MM.1S (cell line): ENCODE results near the gene FOXP1.

Source experiments
- DNase-seq: peaks from one replicate; pipeline ENCODE4 v3.0.0-alpha.2; 2015
- H2AFZ ChIP-seq: fragments of 300-600 bp; sonication (generic); 2 replicates; pipeline ENCODE4 v1.6.0; 2016; ENCODE audit warnings: antibody characterized with exemption, low read length
- H3F3A ChIP-seq: fragments of 300-600 bp; sonication (generic); 2 replicates; pipeline ENCODE4 v1.6.1; 2016; ENCODE audit warnings: mild to moderate bottlenecking, antibody characterized with exemption, low read length, moderate library complexity, mixed read lengths; ENCODE audit not compliant: insufficient read depth
- H3K27ac ChIP-seq: fragments of 300-600 bp; sonication (generic); 2 replicates; pipeline ENCODE4 v1.5.1; 2016; ENCODE audit warnings: mild to moderate bottlenecking, low read length
- H3K27me3 ChIP-seq: fragments of 300-600 bp; sonication (generic); replicated peaks from 2 replicates; pipeline ENCODE4 v1.6.0; 2016; ENCODE audit warnings: low read length; ENCODE audit not compliant: insufficient read depth
- H3K36me3 ChIP-seq: fragments of 300-600 bp; sonication (generic); replicated peaks from 2 replicates; pipeline ENCODE4 v1.6.1; 2016; ENCODE audit warnings: mild to moderate bottlenecking, low read length, mixed read lengths; ENCODE audit not compliant: insufficient read depth
- H3K4me1 ChIP-seq: fragments of 300-600 bp; sonication (generic); 2 replicates; pipeline ENCODE4 v1.6.1; 2016; ENCODE audit warnings: low read length, mixed read lengths
- H3K4me2 ChIP-seq: fragments of 300-600 bp; sonication (generic); 2 replicates; pipeline ENCODE4 v1.6.0; 2016; ENCODE audit warnings: low read depth, low read length
- H3K4me3 ChIP-seq: fragments of 300-600 bp; sonication (generic); 2 replicates; pipeline ENCODE4 v1.5.1; 2016; ENCODE audit warnings: low read length, mixed read lengths
- H3K79me2 ChIP-seq: fragments of 300-600 bp; sonication (generic); 2 replicates; pipeline ENCODE4 v1.6.1; 2016; ENCODE audit warnings: mixed run types, low read length, mixed read lengths
- H3K9ac ChIP-seq: fragments of 300-600 bp; sonication (generic); 2 replicates; pipeline ENCODE4 v1.6.1; 2016; ENCODE audit warnings: low read length, mixed read lengths
- H3K9me2 ChIP-seq: fragments of 300-600 bp; sonication (generic); replicated peaks from 2 replicates; pipeline ENCODE4 v1.6.1; 2016; ENCODE audit warnings: mild to moderate bottlenecking, low read length, mixed read lengths; ENCODE audit not compliant: insufficient read depth
- H3K9me3 ChIP-seq: fragments of 300-600 bp; sonication (generic); replicated peaks from 2 replicates; pipeline ENCODE4 v1.6.1; 2016; ENCODE audit warnings: mild to moderate bottlenecking, low read length, mixed read lengths; ENCODE audit not compliant: insufficient read depth
- H4K20me1 ChIP-seq: fragments of 300-600 bp; sonication (generic); 2 replicates; pipeline ENCODE4 v1.6.1; 2016; ENCODE audit warnings: mild to moderate bottlenecking, low read length, moderate library complexity, mixed read lengths; ENCODE audit not compliant: insufficient read depth
- EZH2 ChIP-seq: fragments of 300-600 bp; sonication (generic); optimal IDR thresholded peaks from 2 replicates; pipeline ENCODE3; 2017; ENCODE audit warnings: low read depth, mild to moderate bottlenecking, antibody characterized with exemption, low read length, mixed read lengths
- EZH2phosphoT487 ChIP-seq: fragments of 300-600 bp; sonication (generic); IDR thresholded peaks from 2 replicates; pipeline ENCODE4 v1.6.1; 2018; ENCODE audit warnings: antibody characterized with exemption, low read length
- TF ChIP-seq, protein P1 (sequence below): fragments of 300-600 bp; sonication (generic); IDR thresholded peaks from 2 replicates; pipeline ENCODE4 v1.5.1; 2016; ENCODE audit warnings: antibody characterized with exemption, low read length, mixed read lengths

The FOXP1 gene

DNA sequence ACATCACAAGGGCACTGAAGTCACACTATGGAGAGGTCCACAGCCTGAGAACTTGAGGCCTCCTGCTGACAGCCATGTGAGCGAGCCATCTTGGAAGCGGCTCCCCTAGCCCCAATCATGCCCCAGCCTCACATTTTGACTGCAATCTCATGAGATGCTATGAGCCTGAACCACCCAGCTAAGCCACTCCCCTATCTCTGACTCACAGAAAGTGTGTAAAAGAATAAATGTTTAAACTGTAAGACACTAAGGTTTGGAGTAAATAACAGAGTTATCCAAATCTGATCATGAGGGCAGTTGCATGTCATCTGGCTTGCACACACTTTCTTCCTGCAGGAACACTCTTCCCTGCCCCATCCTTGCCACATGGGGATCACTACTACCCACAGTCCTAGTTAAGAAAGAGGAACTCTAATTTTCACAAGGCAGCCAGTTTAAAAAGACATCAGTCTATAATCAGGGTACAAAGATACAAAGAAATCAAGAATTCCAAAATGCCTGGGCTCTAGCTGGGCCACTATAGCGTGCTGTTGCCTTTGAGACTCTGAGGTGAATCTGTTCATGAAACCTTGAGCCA, 494.2 kb downstream of the FOXP1 start:
- no peaks in the 10 kb centered on the region for H3K36me3 ChIP-seq
- H3F3A ChIP-seq = no peaks in the 10 kb centered on the region
- H2AFZ ChIP-seq = no peak overlapping the region
- no peak for TF ChIP-seq EZH2
- TF ChIP-seq, protein P1, sequence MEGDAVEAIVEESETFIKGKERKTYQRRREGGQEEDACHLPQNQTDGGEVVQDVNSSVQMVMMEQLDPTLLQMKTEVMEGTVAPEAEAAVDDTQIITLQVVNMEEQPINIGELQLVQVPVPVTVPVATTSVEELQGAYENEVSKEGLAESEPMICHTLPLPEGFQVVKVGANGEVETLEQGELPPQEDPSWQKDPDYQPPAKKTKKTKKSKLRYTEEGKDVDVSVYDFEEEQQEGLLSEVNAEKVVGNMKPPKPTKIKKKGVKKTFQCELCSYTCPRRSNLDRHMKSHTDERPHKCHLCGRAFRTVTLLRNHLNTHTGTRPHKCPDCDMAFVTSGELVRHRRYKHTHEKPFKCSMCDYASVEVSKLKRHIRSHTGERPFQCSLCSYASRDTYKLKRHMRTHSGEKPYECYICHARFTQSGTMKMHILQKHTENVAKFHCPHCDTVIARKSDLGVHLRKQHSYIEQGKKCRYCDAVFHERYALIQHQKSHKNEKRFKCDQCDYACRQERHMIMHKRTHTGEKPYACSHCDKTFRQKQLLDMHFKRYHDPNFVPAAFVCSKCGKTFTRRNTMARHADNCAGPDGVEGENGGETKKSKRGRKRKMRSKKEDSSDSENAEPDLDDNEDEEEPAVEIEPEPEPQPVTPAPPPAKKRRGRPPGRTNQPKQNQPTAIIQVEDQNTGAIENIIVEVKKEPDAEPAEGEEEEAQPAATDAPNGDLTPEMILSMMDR = no peak
- no peak for TF ChIP-seq EZH2phosphoT487
- no peak overlapping the region for H3K4me3 ChIP-seq
- H3K4me2 ChIP-seq = no peak overlapping the region
- H3K4me1 ChIP-seq = peaks cover 20% of the 10 kb centered on the region
- no peaks in the 10 kb centered on the region for H4K20me1 ChIP-seq
- no peaks in the 10 kb centered on the region for H3K9me2 ChIP-seq
- no peaks in the 10 kb centered on the region for H3K27me3 ChIP-seq
- no peak for DNase-seq
- H3K9me3 ChIP-seq = no peaks in the 10 kb centered on the region
- no peaks in the 10 kb centered on the region for H3K79me2 ChIP-seq
- H3K27ac ChIP-seq = no peak overlapping the region
- no peak overlapping the region for H3K9ac ChIP-seq

DNA sequence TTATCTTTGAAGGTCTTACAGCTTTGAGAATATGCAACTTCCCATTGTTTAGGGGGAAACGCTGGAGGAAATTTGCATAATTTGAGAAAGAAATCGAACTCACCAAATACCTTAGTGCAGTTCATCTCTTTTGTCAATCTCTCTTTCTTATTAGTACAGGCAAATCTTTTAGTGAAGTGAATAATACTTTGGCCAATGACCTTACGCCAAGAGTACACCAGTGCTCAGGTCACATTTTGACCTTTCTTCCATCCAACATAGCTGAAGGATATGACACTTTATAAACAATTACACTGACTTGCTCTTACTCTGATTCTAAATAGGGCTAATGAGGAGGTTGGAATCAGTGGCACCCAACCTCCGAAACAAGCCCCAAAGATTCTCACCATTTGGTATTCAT, 494.8 kb downstream of the FOXP1 start:
- Histone ChIP-seq H3K9me3 (no peaks in the 10 kb centered on the region), H3K9me2 (no peaks in the 10 kb centered on the region), H3K4me2 (no peak overlapping the region), H2AFZ (no peak overlapping the region), H3K27me3 (no peaks in the 10 kb centered on the region), H3K36me3 (no peaks in the 10 kb centered on the region), H3K27ac (no peak overlapping the region), H3K79me2 (no peaks in the 10 kb centered on the region), H3K9ac (no peak overlapping the region), H3F3A (peaks cover 6% of the 10 kb centered on the region; the same call in 1 of the 2 replicates), H3K4me3 (no peak overlapping the region), H4K20me1 (no peaks in the 10 kb centered on the region), H3K4me1 (peaks cover 26% of the 10 kb centered on the region)
- DNase-seq = no peak
- no peak for TF ChIP-seq EZH2
- TF ChIP-seq EZH2phosphoT487 = no peak
- TF ChIP-seq, protein P1 = no peak

DNA sequence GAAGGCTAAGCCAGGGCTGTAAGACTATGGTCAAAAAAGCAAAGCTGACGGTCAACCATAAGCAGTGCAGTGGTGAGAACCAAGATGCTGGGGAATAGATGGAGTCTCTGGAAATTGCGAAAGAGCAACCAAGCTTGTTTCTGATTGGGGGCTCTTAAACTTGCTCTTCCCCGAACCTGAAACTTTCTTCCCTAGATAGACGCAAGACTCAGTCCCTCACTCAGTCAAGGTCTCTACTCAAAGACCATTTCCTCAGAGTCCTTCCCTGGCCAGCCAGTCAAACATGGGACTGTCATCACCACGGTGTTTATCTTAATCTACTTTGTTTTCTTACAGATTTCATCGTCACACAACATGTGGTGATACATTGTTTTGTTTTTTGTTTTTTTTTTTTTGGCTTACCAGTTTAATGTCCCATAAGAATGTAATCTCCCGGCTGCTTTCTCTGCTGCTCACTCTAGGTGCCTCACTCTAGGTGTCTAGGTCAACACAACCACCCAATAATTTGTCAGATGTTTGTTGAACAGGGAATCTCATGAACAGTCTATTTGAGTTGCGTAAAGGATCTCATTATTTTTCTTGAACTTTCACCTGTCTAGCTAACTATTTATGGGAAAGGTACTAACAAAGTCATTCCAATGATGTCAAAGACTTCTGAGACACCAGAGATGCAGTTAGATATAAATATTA, 495.4 kb downstream of the FOXP1 start:
- Histone ChIP-seq H3K4me2 (no peak overlapping the region), H3K36me3 (no peaks in the 10 kb centered on the region), H3K9me3 (no peaks in the 10 kb centered on the region), H3F3A (peaks cover 6% of the 10 kb centered on the region; the same call in 1 of the 2 replicates), H3K9ac (no peak overlapping the region), H3K79me2 (no peaks in the 10 kb centered on the region), H3K4me3 (no peak overlapping the region), H3K9me2 (no peaks in the 10 kb centered on the region), H2AFZ (no peak overlapping the region), H4K20me1 (no peaks in the 10 kb centered on the region), H3K4me1 (peaks cover 32% of the 10 kb centered on the region), H3K27ac (no peak overlapping the region), H3K27me3 (no peaks in the 10 kb centered on the region)
- TF ChIP-seq EZH2phosphoT487 (no peak), EZH2 (no peak)
- TF ChIP-seq, protein P1 = no peak
- DNase-seq = no peak
